HepG2 (cell line): ENCODE data around the gene NDUFS7. TPM values are rescaled to one million over a fixed set of nuclear protein-coding genes. Genes with fewer than 3 reads are reported as not detected.

Experiments
- AHDC1 ChIP-seq: sonication (generic); formaldehyde crosslinking; IDR thresholded peaks from 2 replicates; pipeline ENCODE4 v1.5.1; 2020; ENCODE audit warnings: mild to moderate bottlenecking, missing genetic modification reagents, borderline replicate concordance
- ATM ChIP-seq: fragments of 450-650 bp; IDR thresholded peaks from 2 replicates; pipeline ENCODE4 v1.7.1; 2017; ENCODE audit warnings: mild to moderate bottlenecking, borderline replicate concordance
- CENPT ChIP-seq: sonication (generic); formaldehyde crosslinking; IDR thresholded peaks from 2 replicates; pipeline ENCODE4 v1.8.0; 2022; ENCODE audit warnings: low read depth, mild to moderate bottlenecking, moderate library complexity, missing genetic modification reagents
- JDP2 ChIP-seq: sonication (generic); formaldehyde crosslinking; IDR thresholded peaks from 2 replicates; pipeline ENCODE4 v1.8.1; 2022; ENCODE audit warnings: missing genetic modification reagents, borderline replicate concordance
- KLF11 ChIP-seq: IDR thresholded peaks from 2 replicates; pipeline ENCODE4 v1.6.1; 2016; ENCODE audit warnings: missing compliant biosample characterization
- MIXL1 ChIP-seq: IDR thresholded peaks from 2 replicates; pipeline ENCODE4 v1.6.1; 2016
- MTF2 ChIP-seq: sonication (generic); formaldehyde crosslinking; IDR thresholded peaks from 2 replicates; pipeline ENCODE4 v1.5.0; 2020; ENCODE audit warnings: missing genetic modification reagents, borderline replicate concordance
- NFRKB ChIP-seq: fragments of 450-650 bp; IDR thresholded peaks from 2 replicates; pipeline ENCODE4 v1.6.1; 2017
- PAF1 ChIP-seq: IDR thresholded peaks from 2 replicates; pipeline ENCODE4 v1.6.1; 2016; ENCODE audit warnings: missing genetic modification reagents, missing compliant biosample characterization
- PHF8 ChIP-seq: sonication (generic); formaldehyde crosslinking; IDR thresholded peaks from 2 replicates; pipeline ENCODE4 v1.5.0; 2020; ENCODE audit warnings: missing genetic modification reagents
- RFX3 ChIP-seq: IDR thresholded peaks from 2 replicates; pipeline ENCODE4 v1.6.1; 2016; ENCODE audit warnings: missing biosample characterization, missing genetic modification reagents
- SIX1 ChIP-seq: sonication (generic); formaldehyde crosslinking; IDR thresholded peaks from 2 replicates; pipeline ENCODE4 v1.4.0; 2020; ENCODE audit warnings: missing genetic modification reagents, borderline replicate concordance
- SMAD9 ChIP-seq: sonication (generic); formaldehyde crosslinking; IDR thresholded peaks from 2 replicates; pipeline ENCODE4 v1.5.1; 2020; ENCODE audit warnings: mild to moderate bottlenecking, missing genetic modification reagents
- U2AF1 ChIP-seq: fragments of 200-400 bp; formaldehyde crosslinking; optimal IDR thresholded peaks from 2 replicates; pipeline ENCODE3; 2017; ENCODE audit warnings: mild to moderate bottlenecking, low read depth, low read length
- ZC3H13 ChIP-seq: sonication (generic); formaldehyde crosslinking; IDR thresholded peaks from 2 replicates; pipeline ENCODE4 v1.8.1; 2023; ENCODE audit warnings: mild to moderate bottlenecking, missing genetic modification reagents, moderate library complexity
- ZNF264 ChIP-seq: sonication (generic); formaldehyde crosslinking; IDR thresholded peaks from 2 replicates; pipeline ENCODE4 v1.4.0; 2020; ENCODE audit warnings: missing genetic modification reagents
- ZNF274 ChIP-seq: sonication (generic); formaldehyde crosslinking; IDR thresholded peaks from 2 replicates; pipeline ENCODE4 v1.5.1; 2020; ENCODE audit warnings: mild to moderate bottlenecking, missing genetic modification reagents
- ZNF331 ChIP-seq: sonication (generic); formaldehyde crosslinking; IDR thresholded peaks from 2 replicates; pipeline ENCODE4 v1.4.0; 2020; ENCODE audit warnings: missing genetic modification reagents
- ZNF737 ChIP-seq: sonication (generic); formaldehyde crosslinking; IDR thresholded peaks from 2 replicates; pipeline ENCODE4 v1.5.0; 2020; ENCODE audit warnings: missing genetic modification reagents, mild to moderate bottlenecking, borderline replicate concordance
- polyA plus RNA-seq, 8 experiments: library from polyadenylated mRNA; depleted of rRNA in 3 of 8; stranded (reverse) in 7 of 8; unstranded in 1 of 8; fragments of >200 nt; fragmentation: Illumina TruSeq in 4 of 8; extraction: Trizol in 4 of 8; gene quantifications; 2 replicates each; pipeline versions ENCODE4 v1.2.1 to v1.2.3, GENCODE V29; 2011 to 2016; ENCODE audit warnings: low read depth in 4 of 8, missing spikeins in 1 of 8, mixed read lengths in 1 of 8; ENCODE audit not compliant: insufficient read depth in 1 of 8
- total RNA-seq, 5 experiments: library from RNA; depleted of rRNA; stranded (reverse); fragments of >200 nt; fragmentation: Illumina TruSeq; extraction: Trizol; gene quantifications; 2 replicates each; pipeline ENCODE4 v1.2.3, GENCODE V29; 2016; ENCODE audit warnings: low read depth in 1 of 5
- TF ChIP-seq, protein P1 (sequence below): IDR thresholded peaks from 2 replicates; pipeline ENCODE4 v1.6.1; 2016; ENCODE audit warnings: low read depth, missing genetic modification reagents, missing compliant biosample characterization

The NDUFS7 gene
- total and polyA plus RNA-seq, 2 of the 13 experiments (the other 11 are each of a cell fraction or from before 2014, with no cell fraction given): 34.3 to 66.9 TPM

GRCh38 chr19:1438035-1438932 lies 54.6 kb downstream of the NDUFS7 start, which contains the start of gene RPS15 (continued):
- TF ChIP-seq MTF2 (CRISPR knock-in tag) (no peak), ZNF274 (CRISPR knock-in tag) (peak; percentile 87), NFRKB (no peak), MIXL1 (CRISPR knock-in tag) (peak; percentile 88), U2AF1 (peak; percentile 83), PHF8 (peak; percentile 99), PAF1 (peak; percentile 67; the same call in 1 of the 2 replicates), ZNF331 (CRISPR knock-in tag) (peak; percentile 93), RFX3 (no peak), KLF11 (CRISPR knock-in tag) (peak; percentile 84; the same call in 1 of the 2 replicates), AHDC1 (CRISPR knock-in tag) (no peak), ZNF264 (CRISPR knock-in tag) (peak; percentile 90; the same call in 1 of the 2 replicates), JDP2 (CRISPR knock-in tag) (peak; percentile 49; the same call in 1 of the 2 replicates), SIX1 (CRISPR knock-in tag) (peak; percentile 51; the same call in 1 of the 2 replicates), SMAD9 (CRISPR knock-in tag) (no peak), ATM (no peak), CENPT (CRISPR knock-in tag) (0 out of 2 replicates have a peak, but pooled peaks have one; percentile 56), ZNF737 (CRISPR knock-in tag) (peak; percentile 49; the same call in 1 of the 2 replicates), ZC3H13 (CRISPR knock-in tag) (peak; percentile 94)
- TF ChIP-seq, protein P1, sequence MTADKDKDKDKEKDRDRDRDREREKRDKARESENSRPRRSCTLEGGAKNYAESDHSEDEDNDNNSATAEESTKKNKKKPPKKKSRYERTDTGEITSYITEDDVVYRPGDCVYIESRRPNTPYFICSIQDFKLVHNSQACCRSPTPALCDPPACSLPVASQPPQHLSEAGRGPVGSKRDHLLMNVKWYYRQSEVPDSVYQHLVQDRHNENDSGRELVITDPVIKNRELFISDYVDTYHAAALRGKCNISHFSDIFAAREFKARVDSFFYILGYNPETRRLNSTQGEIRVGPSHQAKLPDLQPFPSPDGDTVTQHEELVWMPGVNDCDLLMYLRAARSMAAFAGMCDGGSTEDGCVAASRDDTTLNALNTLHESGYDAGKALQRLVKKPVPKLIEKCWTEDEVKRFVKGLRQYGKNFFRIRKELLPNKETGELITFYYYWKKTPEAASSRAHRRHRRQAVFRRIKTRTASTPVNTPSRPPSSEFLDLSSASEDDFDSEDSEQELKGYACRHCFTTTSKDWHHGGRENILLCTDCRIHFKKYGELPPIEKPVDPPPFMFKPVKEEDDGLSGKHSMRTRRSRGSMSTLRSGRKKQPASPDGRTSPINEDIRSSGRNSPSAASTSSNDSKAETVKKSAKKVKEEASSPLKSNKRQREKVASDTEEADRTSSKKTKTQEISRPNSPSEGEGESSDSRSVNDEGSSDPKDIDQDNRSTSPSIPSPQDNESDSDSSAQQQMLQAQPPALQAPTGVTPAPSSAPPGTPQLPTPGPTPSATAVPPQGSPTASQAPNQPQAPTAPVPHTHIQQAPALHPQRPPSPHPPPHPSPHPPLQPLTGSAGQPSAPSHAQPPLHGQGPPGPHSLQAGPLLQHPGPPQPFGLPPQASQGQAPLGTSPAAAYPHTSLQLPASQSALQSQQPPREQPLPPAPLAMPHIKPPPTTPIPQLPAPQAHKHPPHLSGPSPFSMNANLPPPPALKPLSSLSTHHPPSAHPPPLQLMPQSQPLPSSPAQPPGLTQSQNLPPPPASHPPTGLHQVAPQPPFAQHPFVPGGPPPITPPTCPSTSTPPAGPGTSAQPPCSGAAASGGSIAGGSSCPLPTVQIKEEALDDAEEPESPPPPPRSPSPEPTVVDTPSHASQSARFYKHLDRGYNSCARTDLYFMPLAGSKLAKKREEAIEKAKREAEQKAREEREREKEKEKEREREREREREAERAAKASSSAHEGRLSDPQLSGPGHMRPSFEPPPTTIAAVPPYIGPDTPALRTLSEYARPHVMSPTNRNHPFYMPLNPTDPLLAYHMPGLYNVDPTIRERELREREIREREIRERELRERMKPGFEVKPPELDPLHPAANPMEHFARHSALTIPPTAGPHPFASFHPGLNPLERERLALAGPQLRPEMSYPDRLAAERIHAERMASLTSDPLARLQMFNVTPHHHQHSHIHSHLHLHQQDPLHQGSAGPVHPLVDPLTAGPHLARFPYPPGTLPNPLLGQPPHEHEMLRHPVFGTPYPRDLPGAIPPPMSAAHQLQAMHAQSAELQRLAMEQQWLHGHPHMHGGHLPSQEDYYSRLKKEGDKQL: peak; percentile 35; the same call in 1 of the 2 replicates
